H9 (cell line): ENCODE results near the gene ANKRD28. TPM values are rescaled to one million over a fixed set of nuclear protein-coding genes. Genes with fewer than 3 reads are reported as not detected.

ENCODE experiments used
- DNase-seq: peaks from one replicate; pipeline ENCODE4 v3.0.0-alpha.2; 2017
- H2AFZ ChIP-seq: one replicate; pipeline ENCODE4 v1.6.1; 2013; ENCODE audit warnings: mild to moderate bottlenecking, low read length, control low read depth, moderate library complexity
- H2AK5ac ChIP-seq: 2 replicates; pipeline ENCODE4 v1.6.1; 2013; ENCODE audit warnings: low read length, control low read depth, mixed read lengths; ENCODE audit not compliant: insufficient read length
- H2BK120ac ChIP-seq: one replicate; pipeline ENCODE4 v1.6.1; 2013; ENCODE audit warnings: low read depth, mild to moderate bottlenecking, low read length, control low read depth, inconsistent platforms; ENCODE audit not compliant: poor library complexity, severe bottlenecking
- H2BK12ac ChIP-seq: 2 replicates; pipeline ENCODE4 v1.6.1; 2013; ENCODE audit warnings: low read length, control low read depth, mixed read lengths, low read depth; ENCODE audit not compliant: insufficient read length
- H2BK15ac ChIP-seq: 2 replicates; pipeline ENCODE4 v1.6.1; 2013; ENCODE audit warnings: low read depth, low read length, control low read depth
- H2BK20ac ChIP-seq: one replicate; pipeline ENCODE4 v1.6.1; 2013; ENCODE audit warnings: low read depth, mild to moderate bottlenecking, low read length, control low read depth, inconsistent platforms; ENCODE audit not compliant: poor library complexity, severe bottlenecking
- H2BK5ac ChIP-seq: 2 replicates; pipeline ENCODE4 v1.6.1; 2013; ENCODE audit warnings: low read length, control low read depth, mixed read lengths; ENCODE audit not compliant: insufficient read length
- H3K14ac ChIP-seq: 2 replicates; pipeline ENCODE4 v1.6.1; 2013; ENCODE audit warnings: low read length, control low read depth; ENCODE audit not compliant: insufficient read depth
- H3K18ac ChIP-seq: 2 replicates; pipeline ENCODE4 v1.6.1; 2013; ENCODE audit warnings: low read depth, mild to moderate bottlenecking, mixed read lengths, low read length, control low read depth; ENCODE audit not compliant: insufficient read length
- H3K23ac ChIP-seq: 2 replicates; pipeline ENCODE4 v1.6.1; 2013; ENCODE audit warnings: low read length, control low read depth, mixed read lengths, low read depth; ENCODE audit not compliant: insufficient read length
- H3K23me2 ChIP-seq: 2 replicates; pipeline ENCODE4 v1.6.1; 2013; ENCODE audit warnings: low read depth, mild to moderate bottlenecking, mixed read lengths, low read length, control low read depth; ENCODE audit not compliant: insufficient read length, poor library complexity, severe bottlenecking
- H3K27ac ChIP-seq: 2 replicates; pipeline ENCODE4 v1.5.1; 2013; ENCODE audit warnings: low read length, control low read depth, mixed read lengths, low read depth; ENCODE audit not compliant: insufficient read length
- H3K27me3 ChIP-seq: 2 replicates; pipeline ENCODE4 v1.6.1; 2013; ENCODE audit warnings: low read length, control low read depth, inconsistent platforms; ENCODE audit not compliant: insufficient read depth
- H3K4ac ChIP-seq: 2 replicates; pipeline ENCODE4 v1.6.1; 2013; ENCODE audit warnings: low read depth, mild to moderate bottlenecking, control low read depth, inconsistent platforms, low read length, moderate library complexity
- H3K4me1 ChIP-seq: 2 replicates; pipeline ENCODE4 v1.6.1; 2013; ENCODE audit warnings: low read length, control low read depth, inconsistent platforms; ENCODE audit not compliant: insufficient read depth
- H3K4me2 ChIP-seq: 2 replicates; pipeline ENCODE4 v1.6.1; 2013; ENCODE audit warnings: low read length, control low read depth, mixed read lengths; ENCODE audit not compliant: insufficient read length, insufficient read depth
- H3K56ac ChIP-seq: 2 replicates; pipeline ENCODE4 v1.6.1; 2013; ENCODE audit warnings: low read depth, mild to moderate bottlenecking, mixed read lengths, low read length, control low read depth; ENCODE audit not compliant: insufficient read length
- H3K79me1 ChIP-seq: 2 replicates; pipeline ENCODE4 v1.6.1; 2013; ENCODE audit warnings: low read depth, mild to moderate bottlenecking, moderate library complexity, low read length, control low read depth, inconsistent platforms; ENCODE audit not compliant: insufficient read depth, poor library complexity, severe bottlenecking
- H3K79me2 ChIP-seq: 2 replicates; pipeline ENCODE4 v1.6.1; 2013; ENCODE audit warnings: low read length, control low read depth, inconsistent platforms; ENCODE audit not compliant: insufficient read depth
- H3K9ac ChIP-seq: 2 replicates; pipeline ENCODE4 v1.6.1; 2013; ENCODE audit warnings: low read length, control low read depth, mixed read lengths; ENCODE audit not compliant: insufficient read length; ENCODE audit errors: extremely low read depth
- H3K9me3 ChIP-seq: one replicate; pipeline ENCODE4 v1.6.1; 2013; ENCODE audit warnings: low read depth, low read length, inconsistent platforms; ENCODE audit not compliant: control insufficient read depth
- H3T11ph ChIP-seq: one replicate; pipeline ENCODE4 v1.6.1; 2013; ENCODE audit warnings: mild to moderate bottlenecking, low read length, control low read depth, inconsistent platforms
- H4K20me1 ChIP-seq: one replicate; pipeline ENCODE4 v1.6.1; 2013; ENCODE audit not compliant: control insufficient read depth, insufficient read length, insufficient read depth
- H4K5ac ChIP-seq: 2 replicates; pipeline ENCODE4 v1.6.1; 2013; ENCODE audit warnings: low read depth, mild to moderate bottlenecking, mixed read lengths, low read length, control low read depth; ENCODE audit not compliant: insufficient read length
- H4K8ac ChIP-seq: replicated peaks from 2 replicates; pipeline ENCODE4 v1.6.1; 2013; ENCODE audit warnings: low read length, control low read depth, mixed read lengths, low read depth; ENCODE audit not compliant: insufficient read length
- H4K91ac ChIP-seq: 2 replicates; pipeline ENCODE4 v1.6.1; 2013; ENCODE audit warnings: low read depth, mild to moderate bottlenecking, moderate library complexity, mixed read lengths, low read length, control low read depth; ENCODE audit not compliant: insufficient read length
- H3K27ac Mint-ChIP-seq, 3 experiments: 2 replicates in 2 of 3; 3 replicates in 1 of 3; pipeline ENCODE4 v1.8.0; 2020 to 2021; ENCODE audit warnings: mixed read lengths in 3 of 3, mild to moderate bottlenecking in 1 of 3, moderate library complexity in 1 of 3
- H3K27me3 Mint-ChIP-seq: 2 replicates; pipeline ENCODE4 v1.8.0; 2021; ENCODE audit warnings: low read depth, mild to moderate bottlenecking, moderate library complexity, mixed read lengths
- H3K36me3 Mint-ChIP-seq, 3 experiments: 2 replicates in 2 of 3; 3 replicates in 1 of 3; pipeline ENCODE4 v1.8.0; 2020 to 2021; ENCODE audit warnings: low read depth in 3 of 3, mixed read lengths in 3 of 3; ENCODE audit not compliant: insufficient read depth in 1 of 3
- H3K4me1 Mint-ChIP-seq, 2 experiments: 2 replicates each; pipeline ENCODE4 v1.8.0; 2020; ENCODE audit warnings: mixed read lengths in 2 of 2
- H3K4me3 Mint-ChIP-seq, 2 experiments: 2 replicates in 1 of 2; 3 replicates in 1 of 2; pipeline ENCODE4 v1.8.0; 2020 to 2021; ENCODE audit warnings: mild to moderate bottlenecking in 2 of 2, mixed read lengths in 2 of 2, moderate library complexity in 1 of 2
- H3K9me3 Mint-ChIP-seq, 2 experiments: 2 replicates in 1 of 2; 3 replicates in 1 of 2; pipeline ENCODE4 v1.8.0; 2020; ENCODE audit warnings: mild to moderate bottlenecking in 2 of 2, mixed read lengths in 2 of 2, moderate library complexity in 1 of 2
- WGBS: extraction: QIAGEN DNeasy Blood & Tissue Kit; methylation state at CpG from one replicate; pipeline ENCODE4 v1.1.7; 2013; ENCODE audit warnings: missing lambda C conversion rate, low lambda C conversion rate, mixed read lengths; ENCODE audit not compliant: insufficient read length; ENCODE audit errors: extremely low coverage; 5-methylcytosine and 5-hydroxymethylcytosine counted together
- total RNA-seq: library from RNA; stranded (reverse); gene quantifications from 2 replicates; pipeline ENCODE4 v1.2.1, GENCODE V29; 2021
- TF ChIP-seq, protein P1 (sequence below): fragments of 200-600 bp; sonication (generic); conservative IDR thresholded peaks from 3 replicates; pipeline ENCODE4 v1.8.0; 2021; ENCODE audit warnings: antibody characterized with exemption, mild to moderate bottlenecking

ANKRD28 gene
- total RNA-seq, 1 experiment from 2014 or later: 59.0 TPM

DNA sequence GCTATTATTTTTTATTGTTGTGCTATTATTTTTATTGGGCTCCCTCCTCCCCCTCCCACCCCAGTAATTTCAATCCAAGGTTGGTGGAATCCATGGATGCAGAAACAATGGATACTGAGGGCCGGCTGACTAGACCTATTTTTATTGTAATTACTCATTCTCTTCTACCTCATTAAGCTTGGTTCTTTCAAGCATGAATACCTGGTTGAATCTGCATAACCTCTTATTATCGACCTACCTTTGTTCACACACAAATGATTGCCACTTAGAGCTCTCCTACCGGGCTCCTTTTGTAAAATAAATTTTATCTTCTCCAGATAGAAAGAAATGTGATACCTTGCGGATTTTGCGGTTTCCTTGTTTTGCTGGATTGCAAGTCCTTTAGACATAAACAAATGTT, 164.6 kb downstream of the ANKRD28 start:
- Histone ChIP-seq H3K27me3 (no peaks in the 10 kb centered on the region), H2BK120ac (no peak overlapping the region), H3K79me2 (no peaks in the 10 kb centered on the region), H2AK5ac (no peak overlapping the region), H3T11ph (no peak overlapping the region), H2BK5ac (no peak overlapping the region), H3K4ac (no peak overlapping the region), H4K91ac (no peak overlapping the region), H3K79me1 (no peaks in the 10 kb centered on the region), H3K9me3 (no peaks in the 10 kb centered on the region), H3K23me2 (no peaks in the 10 kb centered on the region), H3K23ac (no peak overlapping the region), H2AFZ (no peak overlapping the region), H3K18ac (peak overlapping the region; percentile 30), H4K20me1 (no peaks in the 10 kb centered on the region), H2BK12ac (no peak overlapping the region), H3K56ac (no peak overlapping the region), H3K14ac (no peak overlapping the region), H3K4me2 (peak overlapping the region; percentile 29), H3K4me1 (peaks cover 21% of the 10 kb centered on the region), H2BK20ac (no peak overlapping the region), H4K8ac (no peak overlapping the region), H2BK15ac (no peak overlapping the region), H4K5ac (no peak overlapping the region), H3K9ac (no peak overlapping the region), H3K27ac (no peak overlapping the region)
- TF ChIP-seq, protein P1, sequence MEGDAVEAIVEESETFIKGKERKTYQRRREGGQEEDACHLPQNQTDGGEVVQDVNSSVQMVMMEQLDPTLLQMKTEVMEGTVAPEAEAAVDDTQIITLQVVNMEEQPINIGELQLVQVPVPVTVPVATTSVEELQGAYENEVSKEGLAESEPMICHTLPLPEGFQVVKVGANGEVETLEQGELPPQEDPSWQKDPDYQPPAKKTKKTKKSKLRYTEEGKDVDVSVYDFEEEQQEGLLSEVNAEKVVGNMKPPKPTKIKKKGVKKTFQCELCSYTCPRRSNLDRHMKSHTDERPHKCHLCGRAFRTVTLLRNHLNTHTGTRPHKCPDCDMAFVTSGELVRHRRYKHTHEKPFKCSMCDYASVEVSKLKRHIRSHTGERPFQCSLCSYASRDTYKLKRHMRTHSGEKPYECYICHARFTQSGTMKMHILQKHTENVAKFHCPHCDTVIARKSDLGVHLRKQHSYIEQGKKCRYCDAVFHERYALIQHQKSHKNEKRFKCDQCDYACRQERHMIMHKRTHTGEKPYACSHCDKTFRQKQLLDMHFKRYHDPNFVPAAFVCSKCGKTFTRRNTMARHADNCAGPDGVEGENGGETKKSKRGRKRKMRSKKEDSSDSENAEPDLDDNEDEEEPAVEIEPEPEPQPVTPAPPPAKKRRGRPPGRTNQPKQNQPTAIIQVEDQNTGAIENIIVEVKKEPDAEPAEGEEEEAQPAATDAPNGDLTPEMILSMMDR: no peak
- peak overlapping the region in 1 of 2 experiments; percentile 24; a peak in 2 of 5 replicates for H3K4me3 Mint-ChIP-seq
- H3K27me3 Mint-ChIP-seq: no peaks in the 10 kb centered on the region
- DNase-seq: no peak
- WGBS: no CpG with 5 or more reads among the region's 5 CpGs
- H3K27ac Mint-ChIP-seq: peak overlapping the region; percentile 21 to 76 (median 47); a peak in 4 of 7 replicates
- no peaks in the 10 kb centered on the region for H3K9me3 Mint-ChIP-seq
- H3K36me3 Mint-ChIP-seq: peaks cover 4 to 5% (median 4%) of the 10 kb centered on the region in 3 experiments; a peak in 4 of 7 replicates
- peaks cover 66 to 76% of the 10 kb centered on the region in 2 experiments for H3K4me1 Mint-ChIP-seq
